GM18873 (cell line): ENCODE results near the gene UFD1.
A peak's percentile ranks its signal among the peaks of the same experiment; 100 is the strongest.

Experiments used
- ATAC-seq: cut with Tn5 transposase; IDR thresholded peaks from one replicate; pipeline ENCODE4 v1.9.1; 2021; ENCODE audit warnings: mild to moderate bottlenecking, moderate library complexity, moderate number of reproducible peaks; ENCODE audit not compliant: unreplicated experiment, low FRiP score

The UFD1 gene

GRCh38 chr22:19478901-19479354, at the start of gene UFD1:
Gene UFD1, minus strand, starts transcription at chr22:19479193. Its CDS starts 108 bp downstream, at chr22:19479085.
- ATAC-seq: peak; percentile 33

- no peak for ATAC-seq
Observed at GRCh38 chr22:19527861-19528417, 48.9 kb upstream of the UFD1 start.

- no peak for ATAC-seq
Observed at GRCh38 chr22:19527321-19527721, 48.3 kb upstream of the UFD1 start.

GRCh38 chr22:19526702-19527111, 47.7 kb upstream of the UFD1 start:
- ATAC-seq: no peak

- no peak for ATAC-seq
Observed at GRCh38 chr22:19526076-19526701, 47.2 kb upstream of the UFD1 start.

GRCh38 chr22:19525666-19526065, 46.7 kb upstream of the UFD1 start:
- ATAC-seq: no peak

- no peak for ATAC-seq
Observed at GRCh38 chr22:19525116-19525660, 46.2 kb upstream of the UFD1 start.

- no peak for ATAC-seq
Observed at GRCh38 chr22:19524170-19525115, 45.5 kb upstream of the UFD1 start, which contains the start of gene CLDN5. Gene CLDN5, minus strand, starts transcription at chr22:19524410. Its CDS starts 155 bp downstream, at chr22:19524255.

GRCh38 chr22:19523240-19524169, 44.5 kb upstream of the UFD1 start:
- no peak for ATAC-seq

GRCh38 chr22:19522881-19523239, 43.9 kb upstream of the UFD1 start:
- ATAC-seq: no peak

- no peak for ATAC-seq
Observed at GRCh38 chr22:19522190-19522880, 43.3 kb upstream of the UFD1 start.

GRCh38 chr22:19520566-19521305, 41.7 kb upstream of the UFD1 start:
- ATAC-seq: no peak

- no peak for ATAC-seq
Observed at GRCh38 chr22:19520007-19520406, 41.0 kb upstream of the UFD1 start.

- ATAC-seq: no peak
Observed at GRCh38 chr22:19519041-19519926, 40.3 kb upstream of the UFD1 start.

- ATAC-seq: no peak
Observed at GRCh38 chr22:19518635-19519034, 39.6 kb upstream of the UFD1 start.

GRCh38 chr22:19517919-19518611, 39.1 kb upstream of the UFD1 start:
- no peak for ATAC-seq

GRCh38 chr22:19517171-19517500, 38.1 kb upstream of the UFD1 start:
- ATAC-seq: no peak
